Stimulated activated CD4-positive, alpha-beta T cell treated with anti-CD3 and anti-CD28 coated beads, Interleukin-2, amount 100 ng/mL, for 48 hours (primary cell): ENCODE results near the gene NFATC1.
A peak's percentile ranks its signal among the peaks of the same experiment; 100 is the strongest.
"Not testable (repeated sequence)": the region's sequence is repeated elsewhere in the genome, so short reads cannot be mapped to it uniquely, and the experiment has no call there.

Experiments used
- DNase-seq, 2 donors: peaks; one replicate each; pipeline ENCODE4 v3.0.0-alpha.2; 2020

The NFATC1 gene

DNA sequence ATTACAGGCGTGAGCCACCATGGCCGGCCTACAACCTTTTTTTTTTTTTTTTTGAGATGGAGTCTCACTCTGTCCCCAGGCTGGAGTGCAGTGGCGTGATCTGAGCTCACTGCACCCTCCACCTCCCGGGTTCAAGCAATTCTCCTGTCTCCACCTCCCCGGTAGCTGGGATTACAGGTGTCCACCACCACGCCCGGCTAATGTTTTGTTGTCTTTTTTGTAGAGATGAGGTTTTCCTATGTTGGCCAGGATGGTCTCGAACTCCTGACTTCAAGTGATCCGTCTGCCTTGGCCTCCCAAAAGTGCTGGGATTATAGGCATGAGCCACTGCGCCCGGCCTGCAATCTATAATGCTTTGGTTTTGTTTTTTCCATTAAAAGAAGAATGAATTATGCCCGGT, 19.1 kb upstream of the NFATC1 start:
- not testable (repeated sequence) for DNase-seq

GRCh38 chr18:79377187-79377891, 18.4 kb upstream of the NFATC1 start:
- no peak for DNase-seq

GRCh38 chr18:79378536-79379250, 17.0 kb upstream of the NFATC1 start:
- peak; percentile 80 to 83 for DNase-seq

DNA sequence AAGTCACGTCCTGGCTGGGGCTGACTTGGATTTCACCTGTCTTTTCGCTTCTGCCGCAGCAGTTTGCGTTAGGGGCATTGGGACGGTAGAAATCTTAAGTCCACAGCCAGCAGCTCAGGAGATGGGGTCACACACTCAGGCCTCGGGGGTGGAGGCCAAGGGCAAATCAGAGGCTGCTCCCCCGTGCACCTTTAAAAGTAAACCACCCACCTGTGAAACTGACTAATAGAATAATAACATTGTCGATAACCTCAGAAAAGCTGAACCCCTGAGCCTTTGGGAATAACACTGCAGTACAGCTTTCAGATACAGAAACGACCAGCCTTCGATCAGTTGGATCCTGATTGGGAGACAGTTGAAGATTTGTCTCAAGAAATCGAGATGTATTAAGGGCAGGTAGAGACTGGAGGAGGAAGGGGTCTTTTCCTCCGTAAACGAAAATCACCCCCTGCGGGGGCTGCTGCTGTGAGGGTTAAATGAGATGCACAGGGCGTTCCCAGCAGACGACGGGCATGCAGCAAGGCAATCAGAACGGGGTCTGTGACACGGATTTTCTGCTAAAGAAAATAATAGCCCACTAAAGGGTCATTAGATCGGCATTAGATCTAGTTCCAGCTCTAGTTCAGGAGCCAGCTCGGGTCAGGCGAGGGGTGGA, 16.4 kb upstream of the NFATC1 start:
- no peak for DNase-seq

DNA sequence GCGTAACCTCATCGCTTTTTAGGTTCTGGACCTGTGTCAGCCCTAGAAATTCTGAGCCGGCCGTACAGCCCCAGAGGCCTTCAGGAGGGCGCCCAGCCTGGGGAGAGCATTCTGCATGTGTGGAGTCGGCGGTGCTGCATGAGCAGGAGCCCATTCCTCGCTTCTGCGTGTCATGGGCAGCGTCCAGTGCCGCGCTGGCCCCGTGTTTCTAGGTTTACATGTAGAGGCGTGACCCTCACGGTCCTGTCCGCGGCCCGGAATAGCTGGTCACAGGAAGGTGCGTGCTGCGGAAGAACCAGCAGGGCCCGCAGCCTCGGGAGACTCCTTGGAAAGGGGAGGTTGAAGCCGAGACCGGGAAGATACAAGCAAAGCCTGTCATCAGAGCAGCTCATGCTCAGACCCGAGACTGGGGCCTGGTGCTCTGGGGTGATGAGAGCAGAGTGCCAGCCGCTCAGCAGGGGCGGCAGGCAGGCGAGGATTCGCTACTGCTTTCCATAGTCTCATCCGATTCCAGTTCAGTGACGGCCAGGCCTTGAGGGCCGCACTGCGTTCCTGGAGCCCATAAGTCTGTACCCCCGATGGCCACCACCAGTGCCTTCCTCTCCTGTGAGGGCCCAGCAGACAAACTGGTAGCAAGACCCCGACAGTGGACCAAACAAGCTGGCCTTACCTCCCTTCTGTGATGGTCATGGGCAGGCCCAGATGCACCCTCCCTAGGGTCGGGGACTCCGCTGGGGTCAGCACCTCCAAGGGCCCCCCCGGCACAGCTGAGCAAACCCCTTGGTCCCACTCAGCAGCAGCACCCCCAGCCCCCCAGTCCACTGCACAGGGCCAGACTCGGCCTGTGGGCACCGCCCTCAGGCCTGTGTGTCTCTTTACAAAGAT, 15.6 kb upstream of the NFATC1 start:
- DNase-seq, result no peak

GRCh38 chr18:79380816-79381806, 14.6 kb upstream of the NFATC1 start:
- peak; percentile 79 to 80 for DNase-seq

DNA sequence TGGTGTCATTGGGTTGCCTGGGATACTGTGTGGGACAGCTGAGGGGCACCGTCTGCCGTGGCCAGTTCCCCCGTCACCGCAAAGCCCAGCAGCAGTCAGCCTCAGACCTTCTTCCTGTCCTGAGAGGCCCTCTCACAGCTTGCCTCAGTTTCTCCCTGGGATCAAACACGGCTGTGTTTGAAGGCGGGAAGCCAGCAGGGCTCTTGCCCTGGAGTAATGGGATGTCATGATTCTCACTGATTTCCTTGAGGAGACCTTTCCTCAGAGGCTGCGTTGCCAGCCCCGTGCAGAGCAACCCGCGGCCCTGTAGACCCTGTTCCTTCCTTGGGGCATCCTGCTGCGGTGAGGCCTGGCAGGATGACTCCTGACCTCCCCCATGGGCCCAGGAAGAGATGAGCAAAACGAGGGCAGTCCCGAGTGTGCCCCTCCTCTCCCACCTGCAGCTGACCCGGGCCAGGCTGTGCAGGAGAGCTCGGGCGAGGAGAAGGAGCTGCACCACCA, 13.9 kb upstream of the NFATC1 start:
- DNase-seq, result no peak

- no peak for DNase-seq
These were observed 12.9 kb upstream of the NFATC1 start for GRCh38 chr18:79382681-79383387.

DNA sequence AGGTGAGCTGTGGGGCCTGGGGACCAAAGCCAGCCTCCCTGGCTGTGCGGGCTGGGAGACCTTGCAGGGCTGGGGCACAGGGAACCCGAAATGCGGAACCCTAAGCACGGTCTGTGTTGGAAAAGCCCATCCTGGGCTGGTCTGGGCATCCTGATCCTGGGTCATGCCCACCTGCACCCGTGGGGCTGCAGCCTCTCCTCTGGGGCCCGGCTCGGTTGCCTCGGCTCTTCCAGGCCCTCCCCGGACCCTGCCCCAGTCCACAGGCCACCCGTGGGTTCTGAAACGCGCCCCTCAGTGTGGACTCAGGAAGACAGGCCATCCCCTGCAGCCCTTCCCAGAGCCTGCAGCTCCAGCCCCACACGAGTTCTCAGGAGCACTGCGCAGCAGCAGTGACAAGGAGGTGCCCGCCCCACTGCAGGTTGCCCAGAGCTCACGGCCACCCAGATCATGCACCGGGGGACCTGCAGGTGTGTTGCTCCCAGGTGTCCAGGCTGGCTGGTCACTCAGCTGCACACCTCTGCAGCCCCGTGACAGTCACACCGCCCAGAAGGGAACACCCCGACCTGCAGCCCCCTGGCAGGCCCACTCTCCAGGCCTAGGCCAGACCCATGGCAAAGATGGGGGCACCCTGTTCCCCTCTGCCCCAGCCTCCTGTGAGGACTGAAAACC, 12.2 kb upstream of the NFATC1 start:
- DNase-seq, result no peak

GRCh38 chr18:79384151-79384807, 11.5 kb upstream of the NFATC1 start:
- DNase-seq, result no peak

DNA sequence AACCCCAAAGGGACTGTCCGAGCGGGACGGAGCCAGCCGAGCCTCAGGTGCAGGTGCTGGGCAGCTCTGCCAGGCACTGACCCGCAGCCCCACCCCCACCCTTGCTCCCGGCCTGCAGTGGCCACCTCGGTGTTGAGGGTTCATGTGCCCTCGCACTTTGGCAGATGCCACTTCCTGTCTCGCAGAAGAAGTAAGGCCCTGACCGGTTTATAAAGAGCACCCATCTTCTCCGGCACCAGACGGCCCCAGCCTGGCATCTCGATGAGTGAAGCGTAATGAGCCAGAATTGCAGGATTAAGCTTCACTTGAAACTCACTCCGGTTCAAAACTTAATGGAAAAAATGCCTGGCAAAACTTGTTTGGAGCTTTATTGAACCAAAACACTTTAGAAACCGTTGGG, 10.9 kb upstream of the NFATC1 start:
- DNase-seq, result no peak

GRCh38 chr18:79385326-79385707, 10.4 kb upstream of the NFATC1 start:
- DNase-seq, result no peak

- no peak for DNase-seq
These were observed 9.9 kb upstream of the NFATC1 start for GRCh38 chr18:79385708-79386341.

- no peak for DNase-seq
These were observed 9.2 kb upstream of the NFATC1 start for GRCh38 chr18:79386547-79386946.

GRCh38 chr18:79387214-79387613, 8.5 kb upstream of the NFATC1 start:
- no peak for DNase-seq

GRCh38 chr18:79387615-79388014, 8.1 kb upstream of the NFATC1 start:
- no peak for DNase-seq

DNA sequence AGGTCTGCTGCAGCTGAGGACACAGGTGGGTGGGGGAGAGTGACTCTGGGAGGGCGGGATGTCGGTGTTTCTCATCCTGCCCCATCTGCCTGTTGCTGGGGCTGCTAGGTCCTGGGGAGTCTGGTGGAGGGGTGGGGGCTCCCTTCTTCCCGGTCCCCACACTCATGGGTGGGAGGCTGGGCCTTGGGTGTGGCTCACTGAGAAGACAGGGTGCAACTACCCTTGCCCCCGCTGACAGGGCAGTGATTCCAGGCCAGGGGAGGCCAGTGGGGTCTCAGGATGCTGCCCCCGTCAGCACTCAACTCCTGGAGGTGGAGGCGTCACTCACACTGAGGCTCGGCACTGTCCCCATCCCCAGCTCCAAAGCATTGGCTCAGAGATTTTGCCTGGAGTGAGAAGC, 7.7 kb upstream of the NFATC1 start:
- DNase-seq, result no peak

DNA sequence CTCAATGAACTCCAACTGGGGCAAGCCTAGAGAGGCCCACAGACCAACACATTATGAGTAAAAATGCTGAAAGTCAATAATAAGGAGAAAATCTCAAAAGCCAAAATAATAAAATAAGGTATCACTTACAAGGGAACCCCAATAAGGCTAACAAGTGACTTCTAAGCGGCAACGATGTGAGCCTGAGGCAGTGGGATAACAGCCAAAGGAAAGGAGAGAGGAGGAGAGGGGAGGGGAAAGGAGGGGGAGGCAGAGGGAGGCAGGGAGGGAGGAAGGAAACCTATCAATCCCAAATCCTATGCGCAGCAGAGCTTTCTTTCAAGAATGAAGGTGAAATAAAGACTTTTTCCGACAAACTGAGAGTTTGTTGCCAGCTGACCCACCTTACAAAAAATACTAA, 6.0 kb upstream of the NFATC1 start:
- no peak for DNase-seq

DNA sequence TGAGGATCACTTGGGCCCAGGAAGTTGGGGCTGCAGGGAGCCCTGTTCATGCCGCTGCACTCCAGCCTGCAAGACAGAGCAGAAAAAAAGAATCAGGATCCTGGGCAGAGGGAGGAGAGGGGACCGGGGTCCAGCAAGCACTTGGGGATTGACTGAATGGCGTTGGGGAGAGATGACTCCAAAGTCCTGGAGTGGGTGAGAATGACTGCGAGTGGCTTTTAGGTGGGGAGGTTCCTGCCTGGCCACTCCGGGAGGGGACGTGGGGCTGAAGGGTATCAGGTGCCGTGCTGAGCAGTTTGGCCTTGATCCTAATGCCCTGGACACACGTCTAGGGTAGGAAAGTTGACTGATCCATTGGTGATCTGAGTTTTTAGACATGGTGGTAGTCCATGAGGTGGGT, 3.5 kb upstream of the NFATC1 start:
- no peak for DNase-seq
